Umbilical cord (tissue), 2 donors: Measurements from ENCODE around the gene NOXO1. TPM values are rescaled to one million over a fixed set of nuclear protein-coding genes. Genes with fewer than 3 reads are reported as not detected.
"Not testable (repeated sequence)": the region's sequence is repeated elsewhere in the genome, so short reads cannot be mapped to it uniquely, and the experiment has no call there.

Experiments
- DNase-seq: peaks from one replicate; pipeline ENCODE4 v3.0.0-alpha.2; 2015; ENCODE audit warnings: low spot score
- total RNA-seq: library from RNA; depleted of rRNA; stranded (reverse); fragments of >200 nt; gene quantifications from one replicate; pipeline ENCODE4 v1.2.3, GENCODE V29; 2014; ENCODE audit warnings: low replicate concordance; ENCODE audit not compliant: insufficient read depth

NOXO1 gene
- total RNA-seq, 1 donor from 2014 or later = not detected

DNA sequence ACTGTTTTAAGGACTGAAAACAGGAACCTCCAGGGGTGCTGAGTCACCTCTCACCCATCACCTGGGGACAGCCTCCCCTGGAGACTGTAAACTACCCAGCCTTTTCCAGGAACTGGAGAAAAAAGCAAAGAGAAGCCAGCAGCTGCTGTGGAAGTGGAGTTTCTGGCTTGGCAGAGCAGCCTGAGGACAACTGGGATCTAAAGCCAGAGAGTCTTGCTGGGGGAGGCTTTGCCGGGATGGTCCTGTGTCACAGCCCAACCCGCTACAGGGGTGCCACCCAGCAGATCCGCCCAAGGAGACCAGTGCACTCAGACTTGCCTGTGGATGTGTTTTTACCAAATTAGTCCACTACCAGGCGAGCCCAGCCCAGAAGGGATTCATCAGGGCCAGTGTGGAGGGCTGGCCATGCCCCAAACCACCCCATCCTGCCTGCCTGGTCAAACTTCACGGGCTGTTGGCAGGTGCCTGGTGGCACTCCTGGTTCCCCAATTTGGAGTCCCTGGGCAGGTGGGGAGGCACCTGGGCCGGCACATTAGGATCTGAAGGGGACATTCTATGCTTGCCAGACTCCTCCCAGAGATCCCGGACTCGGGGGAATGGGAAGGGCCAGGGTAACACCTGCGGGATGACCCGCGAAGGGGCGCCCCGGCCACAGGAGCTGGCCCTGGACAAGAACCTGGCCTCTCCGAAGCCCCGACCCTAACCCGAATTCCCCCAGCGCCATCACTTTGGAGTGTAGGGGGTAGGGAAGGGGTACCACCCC, 39.0 kb downstream of the NOXO1 start:
- DNase-seq = no peak

DNA sequence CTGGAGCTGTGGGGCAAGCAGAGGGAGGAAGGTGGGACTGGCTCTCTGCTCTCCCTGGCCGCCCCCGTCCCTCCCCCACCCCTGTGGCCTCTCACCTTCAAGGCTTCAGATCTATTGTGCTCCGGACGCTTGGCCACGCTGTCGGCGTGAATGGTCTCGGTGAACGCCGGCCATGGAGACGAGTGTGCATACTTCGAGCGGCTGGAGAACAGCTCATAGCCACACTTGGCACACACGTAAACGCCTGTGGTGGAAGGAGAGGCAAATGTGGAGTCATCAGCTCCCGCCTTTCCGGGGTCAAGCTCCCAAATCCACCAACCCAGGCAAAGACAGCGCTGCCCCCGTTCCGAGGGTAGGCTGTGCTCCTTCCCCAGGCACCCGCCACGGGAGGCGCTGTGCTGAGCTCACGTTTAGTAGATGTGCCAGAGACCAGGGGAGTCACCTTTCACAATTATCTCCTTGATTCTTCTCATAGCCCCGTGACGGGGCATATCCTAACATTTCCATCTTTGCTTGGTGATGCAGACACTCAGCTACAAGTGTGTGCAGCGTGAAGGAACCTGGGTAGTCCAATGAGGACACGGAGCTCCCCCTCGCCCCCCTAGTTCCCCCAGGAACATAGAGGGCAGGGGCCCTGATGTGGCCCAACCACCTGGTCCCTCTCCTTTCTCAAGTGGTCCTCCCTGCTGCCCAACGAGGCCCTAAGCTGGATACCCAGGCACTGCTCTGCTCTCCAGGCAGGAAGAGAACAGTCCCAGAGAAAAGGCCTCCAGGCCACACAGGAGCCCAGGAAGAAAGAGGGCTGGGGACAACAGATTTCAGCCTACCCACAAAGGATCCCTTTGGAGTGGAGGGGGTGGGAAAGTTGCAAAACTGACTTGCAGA, 39.9 kb downstream of the NOXO1 start:
- DNase-seq = no peak

GRCh38 chr16:1940273-1941161, 40.8 kb downstream of the NOXO1 start:
- no peak for DNase-seq

GRCh38 chr16:1939833-1940232, 41.4 kb downstream of the NOXO1 start:
- DNase-seq = not testable (repeated sequence)

- no peak for DNase-seq
Measured at GRCh38 chr16:1938910-1939309, 42.4 kb downstream of the NOXO1 start.

DNA sequence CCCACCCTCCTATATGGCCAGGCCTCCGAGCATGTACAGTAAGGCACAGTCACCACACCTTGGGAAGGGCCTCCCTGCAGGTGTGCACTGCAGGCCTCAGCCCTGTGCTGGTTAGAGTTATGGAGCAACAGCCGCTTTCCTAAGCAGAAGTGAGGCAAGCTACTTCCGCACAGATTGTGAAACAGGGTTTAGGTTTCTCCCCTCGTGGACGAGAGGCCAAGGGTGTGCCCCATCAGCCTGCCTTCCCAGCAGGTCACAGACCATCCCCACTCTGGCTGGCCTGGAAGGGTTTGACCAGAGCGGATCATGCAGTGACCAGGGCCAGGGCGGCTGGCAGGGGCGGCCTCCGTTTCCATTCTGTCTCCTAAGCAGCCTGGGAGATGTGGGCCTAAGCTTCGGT, 43.0 kb downstream of the NOXO1 start:
- DNase-seq = no peak

- no peak for DNase-seq
Measured at GRCh38 chr16:1936945-1937479, 44.3 kb downstream of the NOXO1 start.

DNA sequence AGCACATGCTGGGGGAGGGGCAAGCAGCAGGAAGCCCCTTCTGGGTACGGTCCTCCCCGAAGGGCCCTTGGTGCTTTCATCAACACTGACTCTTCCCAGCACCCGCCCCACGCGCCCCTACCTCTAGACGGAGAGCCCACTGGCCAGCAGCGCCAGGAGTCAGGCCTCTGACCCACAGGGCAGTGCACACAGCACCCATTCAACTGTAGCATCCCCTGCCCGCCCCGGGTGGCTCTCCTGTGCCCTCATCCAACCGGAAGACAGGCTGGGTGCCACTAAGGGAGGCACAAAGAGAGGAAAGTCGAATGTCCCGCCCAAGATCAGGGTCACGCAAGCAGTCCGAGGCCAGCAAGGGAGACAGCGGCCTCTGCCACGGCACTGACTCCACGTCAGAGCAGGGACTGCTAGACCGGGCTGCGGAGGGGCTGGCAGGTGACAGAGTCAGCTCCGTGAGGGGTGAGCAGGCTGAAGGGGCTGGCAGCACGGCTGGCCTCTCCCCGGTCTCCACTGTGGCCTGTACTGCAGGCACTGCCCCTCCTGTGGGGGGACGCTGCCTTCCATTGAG, 48.1 kb downstream of the NOXO1 start:
- no peak for DNase-seq

DNA sequence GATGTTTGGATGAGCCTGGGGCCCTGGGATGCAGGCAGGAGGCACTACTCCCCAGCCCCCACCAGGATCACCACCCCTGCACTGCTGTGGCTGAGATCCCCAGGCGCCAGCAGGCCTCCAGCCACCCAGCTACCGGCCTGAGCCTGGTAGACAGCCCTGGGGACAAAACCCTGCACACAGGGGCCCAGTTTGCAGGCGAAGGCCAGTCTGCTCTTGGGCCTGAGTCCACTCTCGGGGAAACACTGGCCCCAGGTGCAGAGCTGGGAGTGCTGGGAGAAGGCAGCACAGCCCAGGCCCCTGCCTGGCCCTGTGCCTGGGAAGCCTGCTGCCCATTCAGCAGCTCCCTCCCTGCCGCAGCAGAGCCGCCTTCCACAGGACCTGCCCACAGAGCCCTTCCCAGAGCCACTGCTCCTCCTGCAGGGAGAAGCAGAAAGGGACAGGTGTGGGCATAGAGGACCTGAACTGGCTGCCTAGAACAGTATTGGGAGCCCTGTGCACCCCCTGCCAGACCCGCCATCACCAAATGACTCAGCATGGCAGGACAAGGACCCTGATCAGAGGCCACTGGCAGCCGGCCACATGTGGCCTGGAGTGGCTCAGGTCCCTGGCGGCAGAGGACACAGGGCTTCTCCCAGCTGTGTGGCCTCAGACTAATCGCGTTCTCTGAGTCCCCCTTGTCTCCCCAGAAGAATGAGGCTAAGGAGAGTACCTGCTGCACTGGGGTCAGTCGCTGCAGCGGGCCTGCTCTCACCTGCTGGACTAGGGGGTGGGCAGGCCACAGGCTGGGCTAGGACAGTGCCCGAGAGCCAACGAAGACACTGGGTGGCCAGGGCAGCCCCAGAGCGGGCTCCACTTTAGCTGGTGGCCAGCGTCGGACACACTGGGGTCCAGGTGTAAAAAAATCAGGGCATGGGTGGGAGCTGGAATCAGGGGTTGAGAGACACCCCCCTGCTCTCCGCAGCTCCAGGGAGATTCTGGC, 48.9 kb downstream of the NOXO1 start:
- peak; percentile 47 for DNase-seq

DNA sequence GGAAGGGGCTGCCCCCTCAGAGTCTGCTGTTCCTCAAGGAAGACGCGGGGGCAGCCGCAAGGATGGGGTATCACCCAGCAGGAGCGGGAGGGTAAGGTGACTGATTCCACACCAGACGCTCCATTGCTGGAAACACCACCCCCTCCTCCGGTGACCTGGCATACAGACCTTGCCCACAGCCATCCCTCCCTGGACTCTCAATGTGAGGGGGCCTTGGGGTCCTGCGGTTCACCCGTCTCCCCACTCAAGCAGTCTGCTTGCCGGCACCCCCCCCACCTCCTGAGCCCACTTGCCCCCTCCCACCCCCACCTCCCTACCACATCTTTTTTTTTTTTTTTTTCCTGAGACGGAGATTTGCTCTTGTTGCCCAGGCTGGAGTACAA, 50.9 kb downstream of the NOXO1 start:
- no peak for DNase-seq

GRCh38 chr16:1929578-1930337, 51.5 kb downstream of the NOXO1 start:
- peak; percentile 83 for DNase-seq

GRCh38 chr16:1929105-1929504, 52.2 kb downstream of the NOXO1 start:
- peak; percentile 64 for DNase-seq

Other genes with a start within 250 kb of the NOXO1 start
- 33.0 TPM for gene NME3, start 209.9 kb downstream of the NOXO1 start, total RNA-seq
- gene EME2, start 208.7 kb downstream of the NOXO1 start, total RNA-seq = 7.2 TPM
- gene MRPS34, start 208.3 kb downstream of the NOXO1 start, total RNA-seq = 26.5 TPM
- 37.6 TPM for gene SPSB3, start 198.9 kb downstream of the NOXO1 start, total RNA-seq
- gene NUBP2, start 198.5 kb downstream of the NOXO1 start, total RNA-seq = 73.7 TPM
- 0.96 TPM for gene IGFALS, start 187.8 kb downstream of the NOXO1 start, total RNA-seq
- gene HAGH, start 154.6 kb downstream of the NOXO1 start, total RNA-seq = 34.4 TPM
- 36.1 TPM for gene FAHD1, start 154.3 kb downstream of the NOXO1 start, total RNA-seq
- not detected for gene MEIOB, start 109.3 kb downstream of the NOXO1 start, total RNA-seq
- not detected for gene HS3ST6, start 63.1 kb downstream of the NOXO1 start, total RNA-seq
- gene MSRB1, start 38.3 kb downstream of the NOXO1 start, total RNA-seq = 2.2 TPM
- gene RPL3L, start 26.8 kb downstream of the NOXO1 start, total RNA-seq = not detected
- 111 TPM for gene NDUFB10, start 21.9 kb downstream of the NOXO1 start, total RNA-seq
- gene RPS2, start 16.6 kb downstream of the NOXO1 start, total RNA-seq = 1,669 TPM
- gene RNF151, start 14.6 kb downstream of the NOXO1 start, total RNA-seq = not detected
- 10.4 TPM for gene TBL3, start 9.4 kb downstream of the NOXO1 start, total RNA-seq
- gene GFER, start 2.7 kb upstream of the NOXO1 start, total RNA-seq = 12.0 TPM
- gene SYNGR3, start 8.5 kb upstream of the NOXO1 start, total RNA-seq = 2.4 TPM
- gene ZNF598, start 28.4 kb upstream of the NOXO1 start, total RNA-seq = 4.8 TPM
- not detected for gene NPW, start 38.3 kb upstream of the NOXO1 start, total RNA-seq
- 30.3 TPM for gene NHERF2, start 45.4 kb upstream of the NOXO1 start, total RNA-seq
- 10.4 TPM for gene NTHL1, start 66.4 kb upstream of the NOXO1 start, total RNA-seq
- gene TSC2, start 66.5 kb upstream of the NOXO1 start, total RNA-seq = 50.1 TPM
- gene PKD1, start 154.4 kb upstream of the NOXO1 start, total RNA-seq = 99.9 TPM
- 0.48 TPM for gene RAB26, start 167.2 kb upstream of the NOXO1 start, total RNA-seq
- gene TRAF7, start 174.3 kb upstream of the NOXO1 start, total RNA-seq = 22.9 TPM
- gene CASKIN1, start 215.1 kb upstream of the NOXO1 start, total RNA-seq = not detected
- 25.8 TPM for gene MLST8, start 224.0 kb upstream of the NOXO1 start, total RNA-seq
- 3.6 TPM for gene BRICD5, start 229.4 kb upstream of the NOXO1 start, total RNA-seq
- gene PGP, start 233.4 kb upstream of the NOXO1 start, total RNA-seq = 7.9 TPM
- 14.7 TPM for gene E4F1, start 242.1 kb upstream of the NOXO1 start, total RNA-seq